HG03139 (cell line): ENCODE measurements around the gene SPOCK2.

Experiments
- ATAC-seq: cut with Tn5 transposase; IDR thresholded peaks from one replicate; pipeline ENCODE4 v1.9.1; 2021; ENCODE audit not compliant: unreplicated experiment

The SPOCK2 gene

GRCh38 chr10:72012796-72013195 lies 75.6 kb downstream of the SPOCK2 start:
- ATAC-seq = no peak

- no peak for ATAC-seq
Observed at GRCh38 chr10:72011976-72012512, 76.3 kb downstream of the SPOCK2 start.

GRCh38 chr10:72011468-72011867 lies 76.9 kb downstream of the SPOCK2 start:
- no peak for ATAC-seq

- no peak for ATAC-seq
Observed at GRCh38 chr10:72011016-72011415, 77.3 kb downstream of the SPOCK2 start.

- no peak for ATAC-seq
Observed at GRCh38 chr10:72010234-72010973, 77.9 kb downstream of the SPOCK2 start.

GRCh38 chr10:72009425-72010081 lies 78.8 kb downstream of the SPOCK2 start:
- no peak for ATAC-seq

- no peak for ATAC-seq
Observed at GRCh38 chr10:72009051-72009424, 79.3 kb downstream of the SPOCK2 start.
